ENCODE results near the gene AK8.

The AK8 gene

DNA sequence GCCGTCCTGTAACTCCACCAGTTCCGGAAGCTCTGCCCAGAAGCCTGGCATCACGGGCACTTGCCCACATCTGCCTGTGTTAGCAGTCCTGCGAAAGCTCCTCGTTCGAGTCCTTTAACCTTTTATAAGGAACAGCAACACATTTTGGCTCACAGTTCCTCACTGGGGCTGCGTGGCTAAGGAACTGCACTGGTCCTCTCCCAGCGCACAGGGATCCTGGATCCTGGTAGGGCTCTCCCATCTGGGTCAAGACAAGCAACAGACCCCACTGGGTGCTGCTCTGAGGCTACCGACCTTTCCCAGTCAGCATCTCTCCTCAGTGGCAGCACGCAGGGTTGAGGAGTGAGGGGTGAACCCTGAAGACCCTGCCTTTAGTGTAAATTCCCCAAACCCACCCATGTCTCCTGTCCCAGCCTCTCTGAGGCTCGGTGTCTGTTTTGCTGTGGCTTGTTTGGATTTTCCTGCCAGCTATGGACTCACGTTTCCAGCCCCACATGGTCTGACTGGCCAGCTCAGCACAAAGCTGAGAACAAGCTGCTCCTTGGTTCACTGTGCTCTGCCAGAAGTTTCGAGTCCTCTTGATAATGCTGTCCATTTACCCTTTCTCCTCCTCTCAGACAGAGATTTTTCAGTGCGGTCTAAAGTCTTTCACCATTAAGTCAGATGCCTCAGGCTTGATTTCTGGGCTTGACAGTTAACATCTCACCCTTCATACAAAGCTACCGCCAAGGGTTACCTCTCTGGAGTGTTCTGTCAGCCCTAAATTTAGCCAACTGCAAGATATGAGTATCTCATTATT is 80.0 kb downstream of the AK8 start:
- no peak for DNase-seq (ENCODE audit: low spot score)
- POLR2A ChIA-PET (ENCODE audit: low non-redundant PET): no interaction called here
- TF ChIP-seq CTCF (conservative IDR thresholded peaks at IDR 0.05; ENCODE audit: low read depth): no peak
- CTCF ChIA-PET: interaction anchor here (0.6 to 1.2 kb wide), 4 partner anchors 31 to 291 kb away, joined by 3 read pairs; no protein-coding TSS in a partner anchor
- no peak overlapping the region for H3K27ac ChIP-seq

- TF ChIP-seq CTCF (conservative IDR thresholded peaks at IDR 0.05; ENCODE audit: low read depth): no peak
- CTCF ChIA-PET: no interaction called here
- H3K27ac ChIP-seq: no peak overlapping the region
- DNase-seq (ENCODE audit: low spot score): no peak
- POLR2A ChIA-PET (ENCODE audit: low non-redundant PET): no interaction called here
These were observed 82.4 kb downstream of the AK8 start for GRCh38 chr9:132795511-132796303.

DNA sequence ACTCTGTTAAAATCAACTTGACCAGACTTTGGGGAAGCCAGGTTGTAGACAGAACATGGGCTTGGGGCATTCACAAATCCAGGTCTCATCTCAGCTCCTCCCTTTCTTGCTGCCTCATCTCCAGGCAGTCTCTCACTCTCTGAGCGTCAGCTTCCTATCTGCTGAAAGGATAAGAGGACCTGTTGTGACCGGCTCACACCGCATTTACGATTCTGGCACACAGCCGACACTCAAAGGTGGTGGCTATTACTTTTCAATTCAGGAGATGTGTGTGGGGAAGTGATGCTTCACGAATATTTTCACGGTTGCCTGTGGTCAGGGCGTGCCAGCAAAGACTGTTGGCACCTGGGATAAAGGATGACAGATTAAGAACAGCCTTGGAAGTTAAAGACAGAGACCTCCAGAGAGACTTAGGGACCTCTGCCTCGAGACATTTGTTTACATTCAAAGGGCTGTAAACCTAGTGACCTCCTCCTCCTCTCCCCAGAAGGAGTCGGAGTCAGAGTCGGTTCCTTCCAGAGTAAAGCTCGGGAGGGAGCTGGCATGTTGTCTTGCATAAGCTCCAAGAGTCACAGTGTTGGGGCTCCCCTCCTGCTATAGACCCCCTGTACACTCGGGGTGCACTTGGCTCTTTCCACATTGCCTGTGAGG is 83.2 kb downstream of the AK8 start:
- POLR2A ChIA-PET (ENCODE audit: low non-redundant PET): no interaction called here
- DNase-seq (ENCODE audit: low spot score): peak; percentile 56
- CTCF ChIA-PET: no interaction called here
- TF ChIP-seq CTCF (conservative IDR thresholded peaks at IDR 0.05; ENCODE audit: low read depth): no peak
- H3K27ac ChIP-seq: no peak overlapping the region

- ChIA-PET CTCF (no interaction called here), POLR2A (ENCODE audit: low non-redundant PET) (no interaction called here)
- no peak for DNase-seq (ENCODE audit: low spot score)
These were observed 84.2 kb downstream of the AK8 start for GRCh38 chr9:132793606-132794580.

GRCh38 chr9:132792547-132792946 is 85.5 kb downstream of the AK8 start:
- ChIA-PET CTCF (interaction anchor here (0.6 kb wide), 2 partner anchors 33 to 285 kb away, joined by 3 to 4 read pairs; no protein-coding TSS in a partner anchor), POLR2A (ENCODE audit: low non-redundant PET) (no interaction called here)
- no peak overlapping the region for H3K27ac ChIP-seq
- TF ChIP-seq CTCF (conservative IDR thresholded peaks at IDR 0.05; ENCODE audit: low read depth): no peak
- DNase-seq (ENCODE audit: low spot score): no peak

More at GRCh38 chr9:132793606-132794580, 84.2 kb downstream of the AK8 start:
- TF ChIP-seq CTCF (conservative IDR thresholded peaks at IDR 0.05; ENCODE audit: low read depth): no peak
- H3K27ac ChIP-seq: no peak overlapping the region

Measured in RWPE1 (cell line).